Astrocyte (in vitro differentiated cells and primary cell): ENCODE results near the gene HECTD3.
"Not testable (repeated sequence)": the region's sequence is repeated elsewhere in the genome, so short reads cannot be mapped to it uniquely, and the experiment has no call there.

ENCODE experiments used
- CTCF ChIP-seq: IDR thresholded peaks from 2 replicates; pipeline ENCODE4 v1.5.1; 2011; ENCODE audit warnings: low read depth, mild to moderate bottlenecking, inconsistent platforms, low read length, moderate library complexity; ENCODE audit not compliant: insufficient read depth
- EZH2 ChIP-seq: IDR thresholded peaks from 2 replicates; pipeline ENCODE4 v1.6.1; 2012; ENCODE audit warnings: mild to moderate bottlenecking, low read length, inconsistent platforms; ENCODE audit not compliant: insufficient read depth

GRCh38 chr1:44977372-44977771 is 33.8 kb downstream of the HECTD3 start:
- TF ChIP-seq CTCF, EZH2: not testable (repeated sequence)
